NCI-H2227 (cell line): ENCODE measurements around the gene ABCG4.
"Not testable (repeated sequence)": the region's sequence is repeated elsewhere in the genome, so short reads cannot be mapped to it uniquely, and the experiment has no call there.

Experiments used
- DNase-seq: peaks from one replicate; lab custom pipeline; 2025; ENCODE audit not compliant: unreplicated experiment; lab: John Stamatoyannopoulos, UW

The ABCG4 gene

GRCh38 chr11:119152604-119153003, 3.8 kb downstream of the ABCG4 start:
- DNase-seq = no peak

- DNase-seq = no peak
Measured at GRCh38 chr11:119153049-119153818, 4.4 kb downstream of the ABCG4 start.

- DNase-seq = no peak
Measured at GRCh38 chr11:119154178-119154577, 5.3 kb downstream of the ABCG4 start.

- DNase-seq = no peak
Measured at GRCh38 chr11:119155733-119156492, 7.1 kb downstream of the ABCG4 start.

- no peak for DNase-seq
Measured at GRCh38 chr11:119156496-119156895, 7.6 kb downstream of the ABCG4 start.

- no peak for DNase-seq
Measured at GRCh38 chr11:119157063-119157462, 8.2 kb downstream of the ABCG4 start.

GRCh38 chr11:119158467-119158866, 9.6 kb downstream of the ABCG4 start:
- no peak for DNase-seq

- no peak for DNase-seq
Measured at GRCh38 chr11:119160151-119160550, 11.3 kb downstream of the ABCG4 start.

- DNase-seq = no peak
Measured at GRCh38 chr11:119161871-119162270, 13.0 kb downstream of the ABCG4 start.

GRCh38 chr11:119166368-119167076, 17.7 kb downstream of the ABCG4 start:
- DNase-seq = no peak

GRCh38 chr11:119167077-119167458, 18.2 kb downstream of the ABCG4 start:
- not testable (repeated sequence) for DNase-seq

- no peak for DNase-seq
Measured at GRCh38 chr11:119167933-119168332, 19.1 kb downstream of the ABCG4 start.

- peak; percentile 72 for DNase-seq
Measured at GRCh38 chr11:119168471-119169281, 19.8 kb downstream of the ABCG4 start, which contains the start of gene NLRX1. NLRX1 (plus strand) TSS chr11:119168725; CDS start chr11:119171404, 2,679 bp downstream.

GRCh38 chr11:119169282-119169719, 20.4 kb downstream of the ABCG4 start:
- no peak for DNase-seq

GRCh38 chr11:119172513-119172912, 23.7 kb downstream of the ABCG4 start:
- DNase-seq = no peak

GRCh38 chr11:119173453-119173852, 24.6 kb downstream of the ABCG4 start:
- DNase-seq = no peak

- DNase-seq = peak; percentile 63
Measured at GRCh38 chr11:119175493-119176077, 26.7 kb downstream of the ABCG4 start.

GRCh38 chr11:119178166-119178680, 29.4 kb downstream of the ABCG4 start:
- no peak for DNase-seq

- DNase-seq = no peak
Measured at GRCh38 chr11:119179342-119179741, 30.5 kb downstream of the ABCG4 start.

- peak; percentile 15 for DNase-seq
Measured at GRCh38 chr11:119179983-119180382, 31.1 kb downstream of the ABCG4 start.
